Liver (tissue), 9 donors: ENCODE measurements around the gene MTA2. TPM values are rescaled to one million over a fixed set of nuclear protein-coding genes. Genes with fewer than 3 reads are reported as not detected.

ENCODE experiments used
- DNase-seq: peaks from one replicate; pipeline ENCODE4 v3.0.0-alpha.2; 2017; ENCODE audit warnings: low spot score
- H3K27ac ChIP-seq, 2 donors: one replicate each; pipeline ENCODE4 v1.7.0; 2013; ENCODE audit warnings: inconsistent platforms in 2 of 2, low read length in 2 of 2, control low read depth in 1 of 2, low read depth in 1 of 2, mild to moderate bottlenecking in 1 of 2
- H3K27me3 ChIP-seq, 4 donors: one replicate each; pipeline versions ENCODE4 v1.6.1 to v1.7.0; 2013; ENCODE audit warnings: low read length in 3 of 4, inconsistent platforms in 1 of 4, mild to moderate bottlenecking in 1 of 4, moderate library complexity in 1 of 4; ENCODE audit not compliant: control insufficient read depth in 4 of 4, insufficient read depth in 4 of 4
- H3K36me3 ChIP-seq, 4 donors: one replicate each; pipeline versions ENCODE4 v1.6.1 to v1.7.0; 2013; ENCODE audit warnings: low read length in 3 of 4, mild to moderate bottlenecking in 3 of 4, low read depth in 1 of 4, moderate library complexity in 1 of 4; ENCODE audit not compliant: control insufficient read depth in 4 of 4, insufficient read depth in 3 of 4
- H3K4me1 ChIP-seq, 4 donors: one replicate each; pipeline versions ENCODE4 v1.6.1 to v1.7.0; 2013; ENCODE audit warnings: low read length in 3 of 4, mild to moderate bottlenecking in 3 of 4, moderate library complexity in 1 of 4; ENCODE audit not compliant: control insufficient read depth in 4 of 4, insufficient read depth in 4 of 4
- H3K4me3 ChIP-seq, 3 donors: one replicate each; pipeline versions ENCODE4 v1.6.1 to v1.7.0; 2013; ENCODE audit warnings: low read length in 3 of 3, control low read depth in 1 of 3, low read depth in 1 of 3, mild to moderate bottlenecking in 1 of 3
- H3K9ac ChIP-seq, 2 donors: one replicate each; pipeline ENCODE4 v1.7.0; 2013; ENCODE audit warnings: low read length in 2 of 2, mild to moderate bottlenecking in 2 of 2, moderate library complexity in 2 of 2, control low read depth in 1 of 2, low read depth in 1 of 2
- H3K9me3 ChIP-seq, 4 donors: one replicate each; pipeline versions ENCODE4 v1.6.1 to v1.7.0; 2013; ENCODE audit warnings: low read length in 3 of 4; ENCODE audit not compliant: control insufficient read depth in 4 of 4
- CTCF ChIP-seq: fragments of 150-350 bp; IDR thresholded peaks from 2 replicates; pipeline ENCODE4 v1.5.1; 2017; ENCODE audit warnings: improper control_type of control experiment, low read depth, low read length; ENCODE audit not compliant: missing input control
- EGR1 ChIP-seq, 2 donors: IDR thresholded peaks; 2 replicates each; pipeline ENCODE4 v1.6.1; 2016 to 2018; ENCODE audit warnings: antibody characterized with exemption in 2 of 2, low read depth in 2 of 2
- FOXA1 ChIP-seq: IDR thresholded peaks from 2 replicates; pipeline ENCODE4 v1.6.1; 2016; ENCODE audit warnings: antibody characterized with exemption
- FOXA2 ChIP-seq: IDR thresholded peaks from 2 replicates; pipeline ENCODE4 v1.6.1; 2016; ENCODE audit warnings: antibody characterized with exemption
- GABPA ChIP-seq, 2 donors: IDR thresholded peaks in 1 of 2; conservative IDR thresholded peaks in 1 of 2; 2 replicates each; pipeline ENCODE4 v1.6.1; 2016; ENCODE audit warnings: antibody characterized with exemption in 2 of 2, mild to moderate bottlenecking in 1 of 2, moderate library complexity in 1 of 2
- HNF4A ChIP-seq, 2 donors: conservative IDR thresholded peaks; 2 replicates each; pipeline ENCODE4 v1.6.1; 2016; ENCODE audit warnings: antibody characterized with exemption in 2 of 2, mild to moderate bottlenecking in 2 of 2
- HNF4G ChIP-seq: IDR thresholded peaks from 2 replicates; pipeline ENCODE4 v1.6.1; 2016; ENCODE audit warnings: antibody characterized with exemption
- JUND ChIP-seq, 2 donors: IDR thresholded peaks; 2 replicates each; pipeline ENCODE4 v1.6.1; 2016; ENCODE audit warnings: antibody characterized with exemption in 2 of 2
- MAX ChIP-seq: IDR thresholded peaks from 2 replicates; pipeline ENCODE4 v1.6.1; 2016; ENCODE audit warnings: antibody characterized with exemption
- NR2F2 ChIP-seq: IDR thresholded peaks from 2 replicates; pipeline ENCODE4 v1.6.1; 2016; ENCODE audit warnings: antibody characterized with exemption
- RAD21 ChIP-seq, 2 donors: IDR thresholded peaks; 2 replicates each; pipeline ENCODE4 v1.6.1; 2016; ENCODE audit warnings: antibody characterized with exemption in 2 of 2, mild to moderate bottlenecking in 2 of 2
- REST ChIP-seq: IDR thresholded peaks from 2 replicates; pipeline ENCODE4 v1.6.1; 2016; ENCODE audit warnings: antibody characterized with exemption, mild to moderate bottlenecking
- RXRA ChIP-seq, 2 donors: IDR thresholded peaks; 2 replicates each; pipeline ENCODE4 v1.6.1; 2017 to 2018; ENCODE audit warnings: antibody characterized with exemption in 2 of 2, mild to moderate bottlenecking in 1 of 2
- SP1 ChIP-seq: IDR thresholded peaks from 2 replicates; pipeline ENCODE4 v1.6.1; 2018; ENCODE audit warnings: antibody characterized with exemption, mild to moderate bottlenecking
- TAF1 ChIP-seq: conservative IDR thresholded peaks from 2 replicates; pipeline ENCODE4 v1.6.1; 2016; ENCODE audit warnings: antibody characterized with exemption, mild to moderate bottlenecking
- YY1 ChIP-seq: IDR thresholded peaks from 2 replicates; pipeline ENCODE4 v1.6.1; 2016; ENCODE audit warnings: antibody characterized with exemption, mild to moderate bottlenecking
- WGBS: extraction: QIAGEN DNeasy Blood & Tissue Kit; methylation state at CpG from one replicate; pipeline ENCODE4 v1.1.7; 2013; 5-methylcytosine and 5-hydroxymethylcytosine counted together
- polyA plus RNA-seq, 2 donors: library from polyadenylated mRNA; stranded (reverse) in 1 of 2; unstranded in 1 of 2; fragments of 200-250 nt in 1 of 2; fragments of >200 nt in 1 of 2; fragmentation: Nextera tagmentation in 1 of 2; extraction: Ambion mirVana in 1 of 2; gene quantifications; one replicate each; pipeline versions ENCODE4 v1.2.1 to v1.2.3, GENCODE V29; 2013 to 2015
- total RNA-seq, 2 donors: library from RNA; depleted of rRNA; stranded (reverse); fragments of >200 nt; gene quantifications; one replicate each; pipeline ENCODE4 v1.2.3, GENCODE V29; 2014
- TF ChIP-seq, protein P1 (sequence below): IDR thresholded peaks from 2 replicates; pipeline ENCODE4 v1.6.1; 2016; ENCODE audit warnings: antibody characterized with exemption
- TF ChIP-seq, protein P2 (sequence below): IDR thresholded peaks from 2 replicates; pipeline ENCODE4 v1.6.1; 2016; ENCODE audit warnings: antibody characterized with exemption
- donor health status: healthy.
- donor health status: healthy.
- donor health status: healthy.
- donor health status: healthy.
- donor health status: healthy.

MTA2 gene
- total and polyA plus RNA-seq, 4 donors, result 4.4 to 55.3 (median 32.3) TPM

DNA sequence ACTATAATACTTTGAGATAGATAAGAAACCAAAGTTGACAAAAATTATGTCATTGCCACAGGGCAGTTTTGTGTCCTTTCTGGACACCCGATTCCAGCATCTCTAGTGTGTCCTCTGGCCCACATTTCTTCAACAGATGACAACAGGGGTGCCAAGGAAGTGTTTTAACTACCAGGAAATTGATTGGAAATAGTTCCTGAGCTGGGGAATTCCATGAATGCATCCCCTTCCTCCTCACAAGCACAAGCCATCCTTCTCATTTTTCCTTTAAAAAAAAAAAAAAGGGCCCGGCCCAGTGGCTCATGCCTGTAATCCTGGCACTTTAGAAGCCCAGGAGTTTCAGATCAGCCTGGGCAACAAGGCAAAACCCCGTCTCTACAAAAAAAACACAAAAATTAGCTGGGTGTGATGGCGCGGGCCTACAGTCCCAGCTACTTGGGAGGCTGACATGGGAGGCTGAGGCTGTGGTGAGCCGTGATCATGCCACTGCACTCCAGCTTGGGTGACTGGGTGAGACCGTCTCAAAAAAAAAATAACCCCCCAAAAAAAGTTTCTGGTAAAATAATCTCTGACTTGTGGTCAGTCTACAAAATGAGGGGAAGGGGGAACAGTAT is 20.9 kb upstream of the MTA2 start:
- no peaks in the 10 kb centered on the region for H3K9me3 ChIP-seq
- peak overlapping the region; percentile 80 to 96 for H3K27ac ChIP-seq
- 89% methylated on average over 7 of the region's 7 CpGs for WGBS
- no peak overlapping the region for H3K9ac ChIP-seq
- H3K27me3 ChIP-seq, result no peaks in the 10 kb centered on the region
- peaks cover 9 to 27% (median 24%) of the 10 kb centered on the region in 4 donors for H3K36me3 ChIP-seq
- DNase-seq, result no peak
- peaks cover 4 to 17% (median 10%) of the 10 kb centered on the region in 4 donors for H3K4me1 ChIP-seq
- H3K4me3 ChIP-seq, result no peak overlapping the region
- no peak for TF ChIP-seq EGR1 (IDR thresholded peaks at IDR 0.05; ENCODE audit: low read depth in 2 of 2)
- TF ChIP-seq NR2F2, result no peak
- no peak for TF ChIP-seq FOXA2
- no peak for TF ChIP-seq SP1
- no peak for TF ChIP-seq CTCF
- no peak for TF ChIP-seq YY1
- TF ChIP-seq HNF4A (conservative IDR thresholded peaks at IDR 0.05), result no peak
- TF ChIP-seq TAF1, result no peak

DNA sequence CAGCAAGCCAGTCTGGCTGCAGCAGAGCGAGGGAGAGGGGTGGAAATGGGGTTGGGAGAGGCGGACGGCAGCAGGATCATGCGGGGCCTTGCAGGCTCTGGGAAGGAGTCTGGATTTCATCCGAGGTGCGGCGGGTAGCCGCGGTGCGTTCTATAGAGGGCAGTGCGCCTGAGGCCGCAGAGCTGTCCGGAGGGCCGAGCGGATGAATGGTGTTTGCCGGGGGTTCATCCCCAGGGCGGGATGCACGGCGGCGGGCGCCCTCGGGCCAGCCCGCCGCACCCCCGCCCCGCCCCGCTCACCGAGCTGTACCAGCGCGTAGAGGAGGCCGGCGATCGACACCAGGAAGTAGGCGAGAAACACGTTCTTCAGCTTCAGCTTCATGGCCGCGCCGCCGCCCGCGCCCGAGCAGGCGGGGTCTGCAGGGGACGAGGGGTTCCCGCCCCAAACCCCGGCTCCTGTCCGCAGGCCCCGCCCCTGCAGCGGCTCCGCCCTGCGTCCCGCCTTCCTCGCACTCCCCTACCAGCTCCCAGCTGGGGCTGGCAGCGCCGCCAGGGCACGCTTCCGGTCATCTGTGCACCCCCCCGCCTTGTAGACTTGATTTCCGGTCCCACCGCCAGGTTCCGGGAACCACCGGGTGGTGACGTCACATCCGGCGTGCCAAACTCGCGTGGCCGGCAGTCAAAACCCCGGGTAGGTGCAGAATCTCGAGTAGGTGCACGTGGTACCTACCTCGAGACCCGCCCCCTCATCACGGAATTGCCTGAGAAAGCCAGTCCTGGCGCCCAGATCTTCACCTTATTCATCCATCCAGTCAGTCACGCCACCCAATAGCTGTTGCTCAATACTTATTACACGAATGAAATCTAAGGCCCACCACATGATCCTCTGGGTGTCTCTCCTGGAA is 20.2 kb upstream of the MTA2 start, which contains the start of gene B3GAT3:
TSS of gene B3GAT3 (minus strand) at position 420 of the 904 bp plus-strand sequence. CDS start at position 381, 39 bp downstream.
- H3K27ac ChIP-seq, result peak within 1 kb of the TSS; percentile 80 to 96
- H3K36me3 ChIP-seq, result peaks cover 6 to 24% (median 19%) of the 10 kb centered on the region in 4 donors
- H3K4me1 ChIP-seq, result peaks cover 4 to 17% (median 10%) of the 10 kb centered on the region in 4 donors
- H3K9ac ChIP-seq, result peak within 1 kb of the TSS; percentile 33 to 77
- WGBS, result under 1% methylated on average over 77 of the region's 77 CpGs
- H3K4me3 ChIP-seq, result peak within 1 kb of the TSS; percentile 68 to 89 (median 74)
- H3K27me3 ChIP-seq, result no peaks in the 10 kb centered on the region
- TF ChIP-seq FOXA1, result no peak
- no peak for TF ChIP-seq FOXA2
- TF ChIP-seq RAD21 (IDR thresholded peaks at IDR 0.05), result no peak
- TF ChIP-seq HNF4A (conservative IDR thresholded peaks at IDR 0.05), result peak in 1 of 2 donors; percentile 35
- TF ChIP-seq NR2F2, result no peak
- TF ChIP-seq REST, result peak; percentile 45
- peak; percentile 6 for TF ChIP-seq CTCF
- no peak for TF ChIP-seq TAF1
- no peak for TF ChIP-seq HNF4G
- TF ChIP-seq MAX, result peak; percentile 94
- TF ChIP-seq, protein P1, sequence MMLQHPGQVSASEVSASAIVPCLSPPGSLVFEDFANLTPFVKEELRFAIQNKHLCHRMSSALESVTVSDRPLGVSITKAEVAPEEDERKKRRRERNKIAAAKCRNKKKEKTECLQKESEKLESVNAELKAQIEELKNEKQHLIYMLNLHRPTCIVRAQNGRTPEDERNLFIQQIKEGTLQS, result peak; percentile 40
- peak; percentile 78 to 88 for TF ChIP-seq JUND (IDR thresholded peaks at IDR 0.05)
- peak; percentile 96 to 99 for TF ChIP-seq GABPA (IDR thresholded peaks at IDR 0.05 in 1 of 2, conservative IDR thresholded peaks at IDR 0.05 in 1 of 2)
- peak; percentile 61 for TF ChIP-seq YY1
- TF ChIP-seq EGR1 (IDR thresholded peaks at IDR 0.05; ENCODE audit: low read depth in 2 of 2), result peak; percentile 26 to 61
- peak; percentile 83 for TF ChIP-seq SP1
- TF ChIP-seq RXRA (IDR thresholded peaks at IDR 0.05), result peak; percentile 35 to 38
- TF ChIP-seq, protein P2, sequence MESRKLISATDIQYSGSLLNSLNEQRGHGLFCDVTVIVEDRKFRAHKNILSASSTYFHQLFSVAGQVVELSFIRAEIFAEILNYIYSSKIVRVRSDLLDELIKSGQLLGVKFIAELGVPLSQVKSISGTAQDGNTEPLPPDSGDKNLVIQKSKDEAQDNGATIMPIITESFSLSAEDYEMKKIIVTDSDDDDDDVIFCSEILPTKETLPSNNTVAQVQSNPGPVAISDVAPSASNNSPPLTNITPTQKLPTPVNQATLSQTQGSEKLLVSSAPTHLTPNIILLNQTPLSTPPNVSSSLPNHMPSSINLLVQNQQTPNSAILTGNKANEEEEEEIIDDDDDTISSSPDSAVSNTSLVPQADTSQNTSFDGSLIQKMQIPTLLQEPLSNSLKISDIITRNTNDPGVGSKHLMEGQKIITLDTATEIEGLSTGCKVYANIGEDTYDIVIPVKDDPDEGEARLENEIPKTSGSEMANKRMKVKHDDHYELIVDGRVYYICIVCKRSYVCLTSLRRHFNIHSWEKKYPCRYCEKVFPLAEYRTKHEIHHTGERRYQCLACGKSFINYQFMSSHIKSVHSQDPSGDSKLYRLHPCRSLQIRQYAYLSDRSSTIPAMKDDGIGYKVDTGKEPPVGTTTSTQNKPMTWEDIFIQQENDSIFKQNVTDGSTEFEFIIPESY, result peak; percentile 82
- peak; percentile 93 for DNase-seq
- H3K9me3 ChIP-seq, result no peaks in the 10 kb centered on the region
